Measurements from ENCODE around the gene DCLK1.
"Not testable (repeated sequence)": the region's sequence is repeated elsewhere in the genome, so short reads cannot be mapped to it uniquely, and the experiment has no call there.

Gene DCLK1

DNA sequence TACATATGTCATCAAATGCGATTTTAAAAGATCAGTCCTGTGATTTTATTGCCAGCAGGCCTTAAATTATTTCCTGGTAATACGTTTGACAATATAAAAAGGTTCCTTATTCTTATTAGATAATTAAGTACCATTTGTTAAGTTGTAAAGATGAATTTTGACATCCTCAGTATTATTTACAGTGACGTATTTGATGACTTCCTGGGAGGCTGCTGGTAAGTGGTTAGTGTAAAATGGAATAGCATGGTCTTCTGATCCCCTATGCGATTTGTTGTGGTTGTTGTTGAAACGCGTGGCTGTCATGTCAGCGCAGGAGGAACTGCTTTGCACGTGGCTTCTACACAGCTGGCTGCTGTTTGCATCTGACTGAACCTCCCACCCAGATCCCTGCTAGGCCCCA is 99.7 kb downstream of the DCLK1 start:
- no peak for DNase-seq

DNA sequence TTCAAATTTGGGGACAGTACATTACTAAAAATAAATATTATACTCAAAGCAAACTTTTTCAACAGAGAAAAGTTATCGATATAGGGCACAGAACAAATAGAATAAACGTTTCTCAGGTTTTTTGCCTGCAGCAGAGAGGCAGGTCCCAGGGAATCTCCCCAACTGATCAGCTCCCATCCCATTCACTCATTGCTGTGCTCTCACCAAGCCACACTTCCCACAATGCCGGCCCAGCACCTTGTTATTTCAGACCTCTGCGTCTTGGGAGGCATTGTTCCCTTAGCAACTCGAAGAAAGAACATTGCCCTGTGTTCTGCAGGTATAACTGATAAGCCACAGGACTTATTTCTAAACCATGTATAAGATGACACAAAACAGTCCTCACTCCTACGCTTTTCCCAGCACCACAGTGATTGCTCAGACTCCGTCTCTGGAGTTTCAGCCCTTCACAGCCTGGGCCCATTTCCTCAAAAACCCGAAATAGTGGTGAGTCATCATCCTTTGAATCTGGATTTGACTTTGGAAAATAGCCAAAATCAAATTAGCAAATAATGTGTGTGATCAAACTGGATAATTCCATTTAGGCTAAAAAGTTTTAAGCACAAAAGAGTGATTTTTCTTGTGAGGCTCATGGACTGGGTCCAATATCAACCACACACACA is 100.4 kb downstream of the DCLK1 start:
- no peak for DNase-seq

DNA sequence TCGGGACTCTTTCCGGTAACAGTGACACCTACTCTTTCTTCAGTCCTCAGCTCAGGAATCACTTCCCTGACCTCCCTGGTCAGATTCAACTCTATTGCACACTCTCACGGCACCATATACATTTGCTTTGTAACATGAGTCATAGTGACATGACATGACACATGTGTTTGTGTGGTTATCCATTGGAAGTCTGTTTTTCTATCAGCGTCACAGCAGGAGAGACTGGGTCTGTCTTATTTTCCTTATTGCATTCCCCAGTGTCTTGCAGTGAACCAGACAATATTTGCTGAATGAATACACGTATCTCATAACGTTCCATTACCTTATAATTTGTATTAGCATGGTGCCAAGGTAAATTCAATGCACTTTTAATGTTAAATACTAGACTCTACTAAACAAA is 102.0 kb downstream of the DCLK1 start:
- DNase-seq = no peak

DNA sequence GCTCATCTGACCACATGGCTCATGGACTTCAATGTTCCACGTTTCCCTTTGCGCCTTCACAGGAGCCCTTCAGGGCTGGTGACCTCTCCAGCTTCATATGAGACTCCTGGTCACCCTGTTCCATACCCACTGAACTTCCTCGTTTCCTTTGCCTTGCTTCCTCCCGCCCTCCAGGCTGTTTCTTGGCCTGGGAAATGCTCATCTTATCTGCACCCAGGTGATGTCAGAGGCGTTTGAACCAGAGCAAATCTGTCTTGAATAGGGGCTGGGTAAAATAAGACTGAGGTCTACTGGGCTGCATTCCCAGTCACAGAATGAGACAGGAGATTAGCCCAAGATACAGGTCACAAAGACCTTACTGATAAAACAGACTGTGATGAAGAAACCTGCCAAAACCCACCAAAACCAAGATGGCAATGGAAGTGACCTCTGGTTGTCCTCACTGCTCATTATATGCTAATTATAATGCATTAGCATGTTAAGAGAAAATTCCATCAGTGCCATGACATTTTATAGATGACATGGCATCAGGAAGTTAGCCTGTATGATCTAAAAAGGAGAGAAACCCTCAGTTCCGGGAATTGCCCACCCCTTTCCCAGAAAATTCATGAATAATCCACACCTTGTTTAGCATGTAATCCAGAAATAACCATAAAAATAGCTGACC is 102.7 kb downstream of the DCLK1 start:
- no peak for DNase-seq

DNA sequence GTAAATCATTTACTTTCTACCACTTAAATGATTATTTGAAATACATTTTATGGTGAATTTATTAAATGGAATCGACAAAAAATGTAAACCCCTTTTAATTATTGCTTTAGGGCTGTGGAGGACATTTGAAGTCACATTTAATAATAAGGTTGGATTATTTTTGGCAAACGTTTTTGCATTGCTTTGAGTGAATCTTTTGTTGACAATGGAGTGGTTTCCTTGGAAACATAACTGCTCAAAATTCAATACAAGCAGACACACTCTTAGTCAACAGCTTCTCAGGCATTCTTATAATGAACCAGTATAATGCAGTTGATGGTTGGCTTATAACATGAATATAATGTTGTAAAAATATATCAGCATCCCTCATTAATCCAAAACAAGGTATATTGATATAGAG is 104.7 kb downstream of the DCLK1 start:
- DNase-seq = no peak

DNA sequence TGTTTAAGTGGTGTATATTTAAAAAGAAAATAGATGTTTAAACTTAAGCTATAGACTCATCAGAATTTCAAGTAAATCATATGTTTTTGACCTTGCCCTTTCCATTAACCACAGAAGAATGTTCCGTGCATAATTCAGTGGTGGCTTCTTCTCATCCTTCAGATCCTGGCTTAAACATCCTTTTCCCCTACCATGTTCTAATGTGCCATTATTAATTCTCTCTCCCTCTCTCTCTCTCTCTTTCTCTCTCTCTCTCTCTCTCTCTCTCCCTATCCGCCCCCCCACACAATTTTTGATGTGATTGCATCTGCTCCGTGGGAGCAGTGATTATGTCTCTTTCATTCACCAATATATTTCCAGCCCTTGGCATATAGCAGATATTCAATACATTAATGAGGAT is 116.4 kb downstream of the DCLK1 start:
- no peak for DNase-seq

DNA sequence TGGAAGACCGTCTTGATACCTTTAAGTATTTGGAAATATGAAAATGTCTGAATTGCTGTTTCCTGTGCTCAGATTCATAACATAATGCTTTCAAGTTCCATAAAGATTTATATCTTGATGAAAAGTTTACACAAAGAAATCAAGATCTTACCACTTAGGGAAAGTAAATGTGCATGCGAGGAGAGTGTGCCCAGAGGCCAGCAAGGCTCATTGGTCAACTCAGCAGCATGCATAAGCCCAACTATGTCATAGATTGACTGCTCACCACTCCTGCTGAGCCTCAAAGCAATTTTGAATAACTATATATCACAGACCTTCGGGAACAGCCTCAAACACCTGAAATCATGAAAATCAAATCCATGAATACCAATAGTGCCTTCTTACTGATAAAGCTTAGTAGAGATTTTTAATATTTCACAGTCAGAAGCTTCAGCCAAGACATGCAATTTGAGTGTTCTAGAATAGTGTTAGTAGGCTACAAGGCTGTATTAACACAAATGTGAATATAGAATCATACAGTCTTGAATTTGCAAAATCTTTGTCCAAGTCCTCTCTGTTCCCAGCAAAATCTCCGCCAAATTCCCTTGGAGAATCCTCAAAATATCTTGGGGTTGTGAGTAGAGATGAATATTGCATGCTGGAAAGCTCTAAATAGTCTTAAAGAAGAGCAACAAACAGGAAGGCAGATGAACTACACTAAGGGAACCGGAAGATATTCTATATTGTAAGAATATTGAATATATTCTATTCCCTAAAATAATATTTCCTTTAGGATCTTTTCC is 124.1 kb downstream of the DCLK1 start:
- no peak for DNase-seq

DNA sequence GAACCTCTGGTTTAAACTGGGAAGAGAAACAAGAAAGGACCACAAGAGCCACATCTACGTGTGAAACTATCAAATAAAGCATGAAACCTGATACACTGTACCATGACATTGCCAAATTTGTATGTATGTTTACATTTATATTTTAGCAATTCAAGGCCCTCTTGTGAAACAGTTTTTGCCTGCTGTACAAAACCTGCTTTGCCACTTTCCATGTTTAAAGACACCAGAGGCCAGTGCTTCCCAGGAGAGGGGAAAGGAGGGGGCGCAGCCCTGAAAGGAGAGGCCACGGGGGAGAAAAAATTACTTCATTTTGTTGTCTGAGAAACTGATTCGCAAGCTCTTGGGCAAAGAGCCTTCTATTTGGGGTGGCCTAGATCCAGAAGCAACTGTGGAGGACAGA is 124.8 kb downstream of the DCLK1 start:
- no peak for DNase-seq

DNA sequence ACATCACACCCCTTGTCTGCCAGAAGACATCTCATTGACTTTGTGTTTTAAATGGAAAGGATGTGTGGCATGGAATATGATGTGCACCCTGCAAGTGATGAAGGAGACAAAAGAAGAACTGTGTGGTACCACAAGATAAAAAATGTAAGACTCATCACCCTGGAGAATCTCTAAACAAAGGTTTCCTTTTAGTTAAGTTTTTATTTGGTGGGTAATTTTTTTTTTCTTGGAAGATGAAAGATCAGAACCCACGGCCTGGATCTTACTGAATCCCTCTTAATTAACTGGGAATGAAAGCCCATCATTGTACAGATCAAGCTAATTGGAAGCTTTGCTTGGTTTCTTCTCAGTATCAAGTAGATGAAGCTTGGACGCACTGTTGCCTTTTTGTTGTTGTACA is 129.6 kb downstream of the DCLK1 start:
- DNase-seq = no peak

DNA sequence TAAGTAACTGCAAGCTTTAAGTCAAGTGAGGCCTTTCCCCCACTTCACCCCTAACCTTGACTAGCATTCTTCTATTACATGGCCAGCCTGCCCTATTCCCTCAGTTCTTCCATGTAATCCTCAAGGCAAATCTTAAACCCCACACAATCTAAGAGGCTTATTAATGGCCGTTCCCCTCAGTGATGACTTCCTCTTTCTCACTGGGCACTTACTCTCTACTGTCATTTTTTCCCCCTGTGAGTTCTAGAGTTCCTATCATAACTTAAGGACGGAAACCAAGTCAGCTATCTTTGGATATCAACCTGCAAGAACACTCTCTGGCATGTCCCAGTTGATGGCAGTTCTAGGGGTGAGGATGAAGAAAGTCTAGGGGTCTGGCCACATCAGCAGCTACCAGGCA is 131.2 kb downstream of the DCLK1 start:
- DNase-seq = no peak

DNA sequence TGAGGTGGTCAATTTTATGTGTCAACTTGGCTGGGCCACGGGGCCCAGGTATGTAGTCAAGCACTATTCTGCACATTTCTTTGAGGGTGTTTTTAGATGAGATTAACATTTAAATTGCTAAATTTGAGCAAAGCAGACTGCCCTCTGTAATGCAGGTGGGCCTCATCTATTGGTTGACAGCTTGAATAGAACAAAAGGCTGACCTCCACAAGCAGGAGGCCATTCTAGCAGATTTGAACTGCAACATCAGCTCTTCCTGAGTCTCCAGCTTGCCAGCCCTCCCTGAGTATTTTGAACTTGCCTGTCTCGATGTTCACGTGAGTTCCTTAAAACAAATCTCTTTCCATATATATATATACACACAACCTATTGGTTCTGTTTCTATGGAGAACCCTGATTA is 134.8 kb downstream of the DCLK1 start:
- DNase-seq = no peak

DNA sequence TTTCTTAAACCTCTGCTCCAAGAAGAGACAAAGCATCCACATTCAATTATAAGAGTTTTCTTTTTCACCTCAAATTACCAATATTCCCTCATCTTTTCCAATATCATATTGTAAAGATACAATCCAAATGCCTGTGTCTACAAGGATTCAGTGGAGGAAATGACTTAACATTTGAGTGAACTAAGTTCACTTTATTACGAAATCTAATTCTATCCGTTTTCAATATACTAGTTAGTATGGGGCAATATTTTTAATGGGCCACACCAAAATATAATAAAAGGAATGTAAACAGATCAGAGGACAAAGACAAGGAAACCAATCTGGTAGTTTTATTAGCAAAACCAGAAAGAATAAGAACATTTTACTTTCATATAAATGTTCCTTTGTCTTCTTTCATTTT is 136.0 kb downstream of the DCLK1 start:
- no peak for DNase-seq

DNA sequence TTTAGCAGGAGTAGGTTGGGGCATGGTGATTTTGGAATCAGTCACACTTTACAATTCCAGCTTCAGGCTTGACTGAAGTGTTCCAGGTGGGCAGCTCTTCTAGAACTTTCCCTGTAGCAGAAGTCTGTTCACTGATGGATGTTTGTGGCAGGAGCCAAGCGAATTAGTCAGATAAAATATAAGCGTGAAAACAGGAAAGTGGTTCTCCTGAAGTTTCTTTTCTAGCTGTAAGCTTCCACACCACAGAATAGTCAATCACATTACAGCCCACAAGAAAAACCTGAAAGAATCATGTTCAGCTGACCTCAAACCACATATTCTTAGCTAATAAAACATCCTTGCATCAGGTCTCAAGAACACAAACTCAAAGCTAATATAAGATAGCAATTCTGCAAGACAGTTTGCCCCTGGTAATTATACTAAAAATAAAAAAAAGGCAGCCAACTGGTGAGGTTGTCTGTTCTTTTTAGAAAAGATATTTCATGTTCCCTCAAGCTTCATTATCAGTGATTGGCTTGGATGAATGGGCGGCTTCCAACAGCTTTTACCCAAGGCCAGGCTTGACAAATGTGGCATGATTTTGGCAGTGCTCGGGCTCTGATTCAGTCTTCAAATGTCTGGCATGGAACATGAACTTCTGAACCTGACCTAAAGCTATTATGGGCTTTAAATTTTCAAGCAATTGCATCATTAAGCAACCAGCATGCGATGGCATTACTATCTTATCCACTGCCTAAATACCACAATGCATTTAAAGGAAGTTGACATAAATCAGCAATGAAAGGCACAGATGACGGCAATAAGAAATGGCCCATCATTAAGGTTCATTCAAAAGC is 136.8 kb downstream of the DCLK1 start:
- no peak for DNase-seq

DNA sequence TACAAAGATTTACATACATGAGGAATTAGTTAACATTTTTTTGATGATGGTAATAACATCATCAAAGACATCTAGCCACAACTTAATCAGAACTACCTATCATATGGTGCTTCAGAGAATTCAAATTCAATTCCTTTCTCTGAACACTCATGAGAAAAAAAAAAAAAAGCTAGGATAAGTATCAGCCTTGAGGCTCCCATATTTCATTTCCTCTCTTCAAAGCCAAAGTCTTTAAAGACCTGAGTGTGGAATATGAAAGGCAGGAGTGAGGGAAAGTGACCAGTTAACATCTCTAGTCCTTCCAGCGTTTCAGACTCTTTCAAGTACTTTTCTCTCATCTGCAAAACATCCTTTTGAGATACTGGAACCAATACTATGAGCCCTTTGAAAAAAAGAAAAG is 137.5 kb downstream of the DCLK1 start:
- no peak for DNase-seq

DNA sequence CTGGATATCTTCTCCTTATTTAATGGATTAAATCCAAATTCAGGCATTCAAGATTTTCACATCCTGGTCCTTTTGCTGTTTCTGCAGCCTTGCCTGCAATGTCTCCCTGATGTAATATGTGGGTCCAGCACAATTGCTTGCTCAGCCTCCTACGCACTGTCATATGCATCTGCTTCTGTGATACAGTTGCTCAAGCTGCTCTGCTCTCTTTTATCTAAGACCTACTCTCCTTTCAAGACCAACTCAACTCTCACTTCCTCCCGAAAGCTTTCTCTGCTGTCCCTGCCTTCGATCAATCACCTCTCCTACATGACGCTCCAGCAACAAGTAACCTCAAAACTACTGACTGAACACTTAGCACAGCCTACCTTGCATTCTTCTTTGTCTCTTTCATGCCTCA is 138.2 kb downstream of the DCLK1 start:
- no peak for DNase-seq

DNA sequence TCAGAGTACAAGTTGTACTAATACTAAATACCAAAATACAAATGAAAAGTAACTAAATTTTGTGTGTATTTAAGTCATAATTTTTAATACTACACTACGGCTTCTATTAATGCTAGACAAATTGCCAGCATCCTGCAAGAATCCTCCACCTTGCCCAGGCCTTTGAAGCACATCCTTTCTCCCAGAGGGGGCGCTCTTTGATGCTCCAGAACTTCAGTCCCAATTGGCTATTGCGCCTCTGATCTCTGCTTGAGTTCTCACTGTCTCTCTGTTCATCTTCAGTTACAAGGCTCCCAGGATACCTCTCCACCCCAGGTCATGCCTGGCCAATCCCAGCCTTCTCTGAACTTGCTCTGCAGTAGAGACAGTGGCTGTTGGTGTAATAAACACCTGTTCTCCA is 141.0 kb downstream of the DCLK1 start:
- DNase-seq = no peak

DNA sequence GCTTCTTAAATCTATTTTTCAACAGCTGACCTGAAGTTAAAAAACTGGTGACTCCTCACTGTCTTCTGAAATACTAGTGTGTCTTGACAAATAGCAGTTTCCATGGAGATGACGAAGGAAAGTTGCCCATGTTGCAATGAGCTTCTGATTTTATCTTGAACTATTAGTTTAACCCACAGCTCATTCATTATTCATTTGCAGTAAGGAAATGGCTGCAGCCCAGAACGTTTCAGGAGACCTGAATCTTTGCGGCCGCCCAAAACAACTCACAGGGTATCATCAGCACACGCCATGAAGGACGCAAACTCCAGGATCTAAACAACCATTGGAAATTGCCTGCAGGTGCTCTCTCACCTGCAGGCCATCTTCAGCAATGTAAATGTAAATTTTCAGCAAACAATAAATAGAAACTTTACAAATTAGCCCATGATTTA is 142.5 kb downstream of the DCLK1 start:
- no peak for DNase-seq

DNA sequence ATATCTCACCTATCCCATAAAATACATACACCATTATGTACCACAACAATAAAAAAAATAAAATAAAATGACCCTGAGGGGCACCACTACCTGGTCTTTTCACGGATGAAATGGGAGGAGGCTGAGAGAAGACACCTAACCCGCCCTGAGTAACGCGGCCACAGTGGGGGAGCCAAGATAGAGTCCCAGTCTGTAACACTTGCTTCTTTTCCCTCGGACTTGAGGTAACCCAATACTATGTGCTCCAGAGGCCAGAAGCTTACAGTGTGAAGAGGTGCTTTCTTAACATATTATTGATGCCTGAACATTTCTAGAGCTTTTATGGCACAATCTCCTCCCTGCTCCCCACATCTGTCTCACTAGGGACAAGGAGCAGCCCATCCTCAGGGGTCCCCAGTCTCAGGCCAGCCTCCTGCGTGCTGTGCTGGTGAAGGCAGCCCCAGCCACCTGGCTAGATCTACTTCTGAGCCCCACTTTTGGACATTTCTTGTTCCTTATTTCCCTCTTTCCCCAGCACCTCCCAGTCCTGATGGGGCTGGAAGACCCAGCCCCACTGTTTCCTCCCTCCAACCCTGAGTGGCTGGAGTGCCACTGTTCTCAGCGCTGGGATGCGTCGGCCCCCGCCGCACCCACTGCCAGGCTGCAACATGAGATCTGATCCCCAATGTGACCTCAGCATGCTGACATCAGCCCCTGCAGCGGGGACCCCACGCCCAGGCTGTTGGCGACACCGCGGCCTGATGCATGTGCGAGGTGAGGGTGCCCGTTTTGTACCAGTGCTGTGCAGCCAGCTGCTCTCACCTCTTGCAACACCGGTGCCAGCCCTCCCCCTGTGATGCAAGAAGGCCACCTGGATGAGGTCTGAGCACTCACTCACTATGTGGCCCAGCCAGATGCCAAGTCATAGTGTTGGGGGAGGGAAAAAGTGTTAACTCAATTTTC is 143.3 kb downstream of the DCLK1 start:
- no peak for DNase-seq

DNA sequence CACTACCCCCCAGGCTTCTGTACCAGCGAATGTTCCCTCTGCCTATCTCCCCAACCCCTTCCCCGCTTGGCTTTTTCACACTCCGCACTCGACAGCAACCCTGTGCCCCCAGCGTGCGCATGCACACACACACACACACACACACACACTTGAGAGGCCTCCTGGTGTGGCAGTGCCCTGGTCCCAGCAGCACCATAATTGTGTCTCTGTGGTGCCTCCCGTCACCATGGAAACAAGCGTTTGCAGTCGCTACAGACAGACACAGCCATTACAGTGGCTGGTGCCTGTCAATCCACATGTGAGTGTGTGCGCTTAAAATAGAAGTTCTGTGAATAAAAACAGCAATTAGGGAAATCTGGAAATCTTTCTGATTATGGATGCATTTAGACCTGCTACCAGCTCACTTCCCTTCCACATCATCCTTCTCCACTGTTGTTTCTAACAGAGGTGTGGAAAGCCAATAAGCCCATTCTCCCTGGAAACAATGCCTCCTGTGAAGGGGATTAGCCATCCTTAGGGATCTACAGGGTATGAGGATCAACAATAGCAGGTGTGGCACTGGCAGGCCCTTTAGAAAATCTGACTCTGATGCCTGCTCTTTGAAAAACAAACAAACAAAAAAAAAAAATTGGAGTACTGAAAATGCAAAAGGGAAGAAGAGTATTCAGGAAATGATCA is 146.3 kb downstream of the DCLK1 start:
- no peak for DNase-seq

DNA sequence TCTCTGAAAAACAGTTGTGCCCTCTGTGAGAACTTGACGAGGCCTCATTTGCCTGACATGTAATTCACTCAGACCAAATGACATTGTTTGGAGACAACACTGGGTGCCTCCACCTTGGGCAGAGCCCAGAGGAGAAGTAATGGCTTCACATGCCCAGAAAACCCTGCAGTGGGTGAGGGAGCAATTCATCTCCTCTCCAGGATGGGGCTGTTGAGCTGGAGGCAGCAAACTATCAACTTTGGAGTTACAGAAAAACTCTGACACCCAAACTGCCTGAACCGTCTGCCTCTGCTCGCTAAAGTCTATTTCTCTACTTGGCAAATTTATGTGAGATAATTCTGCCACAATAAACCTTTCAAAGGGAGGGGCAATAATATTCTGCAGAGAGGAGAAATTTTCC is 146.9 kb downstream of the DCLK1 start:
- DNase-seq = no peak

DNA sequence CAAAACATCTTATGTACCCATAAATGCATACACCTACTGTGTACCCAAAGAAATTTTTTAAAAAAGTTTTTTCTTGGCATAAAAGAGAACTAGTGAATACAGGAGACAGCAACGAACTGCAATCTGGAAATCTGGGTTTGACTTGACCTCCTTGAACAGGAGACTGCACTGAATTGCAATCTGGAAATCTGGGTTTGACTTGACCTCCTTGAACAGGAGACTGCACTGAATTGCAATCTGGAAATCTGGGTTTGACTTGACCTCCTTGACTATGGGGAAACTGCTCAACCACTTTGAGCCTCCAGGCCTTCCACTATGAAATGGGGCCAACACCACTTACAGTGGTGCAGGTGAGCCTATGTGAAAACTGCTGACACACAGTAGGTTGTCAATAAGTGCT is 147.5 kb downstream of the DCLK1 start:
- not testable (repeated sequence) for DNase-seq

DNA sequence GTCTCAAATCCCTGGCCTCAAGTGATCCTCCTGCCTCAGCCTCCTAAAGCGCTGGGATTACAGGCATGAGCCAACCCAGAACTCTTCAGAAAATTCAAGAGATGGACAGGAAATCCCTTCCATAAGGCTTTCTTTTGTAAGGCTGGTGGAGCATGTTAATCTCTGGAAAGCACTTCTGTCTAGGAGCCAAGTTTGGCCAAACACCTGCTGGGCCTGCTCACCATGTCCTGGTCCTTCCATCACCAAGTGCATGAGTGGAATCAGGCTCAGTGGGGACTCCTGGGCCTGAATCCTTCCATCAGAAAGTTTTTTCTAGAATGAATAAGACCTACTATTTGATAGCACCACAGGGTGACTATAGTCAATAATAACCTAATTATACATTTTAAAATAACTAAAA is 148.0 kb downstream of the DCLK1 start:
- no peak for DNase-seq

All from activated naive CD4-positive, alpha-beta T cell (primary cell).